DOHH2 (cell line): ENCODE data around the gene EPHB1.

Experiments
- EZH2phosphoT487 ChIP-seq: fragments of 200-600 bp; sonication (generic); IDR thresholded peaks from 2 replicates; pipeline ENCODE4 v1.6.1; 2017; ENCODE audit warnings: borderline replicate concordance, mild to moderate bottlenecking, antibody characterized with exemption, low read length, moderate library complexity, mixed read lengths
- TF ChIP-seq, protein P1 (sequence below): fragments of 200-600 bp; sonication (generic); IDR thresholded peaks from one replicate; pipeline ENCODE4 v1.5.1; 2014; ENCODE audit warnings: antibody characterized with exemption, mild to moderate bottlenecking, low read depth, low read length; ENCODE audit not compliant: poor library complexity, severe bottlenecking

DNA sequence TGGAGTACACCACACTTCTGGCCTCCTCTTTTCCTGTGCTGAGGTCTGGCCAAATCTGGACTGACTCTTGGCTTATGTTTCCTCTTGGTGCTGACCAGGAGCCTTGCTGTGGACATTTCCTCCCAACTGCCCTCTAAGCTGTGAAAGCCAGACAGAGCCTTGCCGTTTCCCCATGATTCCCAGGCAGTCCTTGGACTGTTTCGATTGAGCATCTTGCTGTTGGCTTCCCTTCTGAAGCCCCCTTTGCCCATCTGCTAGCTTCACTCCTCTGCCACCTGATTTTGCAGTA, 110.5 kb downstream of the EPHB1 start:
- TF ChIP-seq, protein P1, sequence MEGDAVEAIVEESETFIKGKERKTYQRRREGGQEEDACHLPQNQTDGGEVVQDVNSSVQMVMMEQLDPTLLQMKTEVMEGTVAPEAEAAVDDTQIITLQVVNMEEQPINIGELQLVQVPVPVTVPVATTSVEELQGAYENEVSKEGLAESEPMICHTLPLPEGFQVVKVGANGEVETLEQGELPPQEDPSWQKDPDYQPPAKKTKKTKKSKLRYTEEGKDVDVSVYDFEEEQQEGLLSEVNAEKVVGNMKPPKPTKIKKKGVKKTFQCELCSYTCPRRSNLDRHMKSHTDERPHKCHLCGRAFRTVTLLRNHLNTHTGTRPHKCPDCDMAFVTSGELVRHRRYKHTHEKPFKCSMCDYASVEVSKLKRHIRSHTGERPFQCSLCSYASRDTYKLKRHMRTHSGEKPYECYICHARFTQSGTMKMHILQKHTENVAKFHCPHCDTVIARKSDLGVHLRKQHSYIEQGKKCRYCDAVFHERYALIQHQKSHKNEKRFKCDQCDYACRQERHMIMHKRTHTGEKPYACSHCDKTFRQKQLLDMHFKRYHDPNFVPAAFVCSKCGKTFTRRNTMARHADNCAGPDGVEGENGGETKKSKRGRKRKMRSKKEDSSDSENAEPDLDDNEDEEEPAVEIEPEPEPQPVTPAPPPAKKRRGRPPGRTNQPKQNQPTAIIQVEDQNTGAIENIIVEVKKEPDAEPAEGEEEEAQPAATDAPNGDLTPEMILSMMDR = no peak
- no peak for TF ChIP-seq EZH2phosphoT487
